ENCODE data around the gene AP1S2. TPM values are rescaled to one million over a fixed set of nuclear protein-coding genes. Genes with fewer than 3 reads are reported as not detected.

The AP1S2 gene
- total RNA-seq, 1 experiment from 2014 or later: 367 TPM

GRCh38 chrX:15848576-15848975 is 6.0 kb downstream of the AP1S2 start:
- Histone ChIP-seq H3K4me2 (ENCODE audit: insufficient read depth, insufficient read length, low read length) (no peak overlapping the region), H4K91ac (ENCODE audit: insufficient read length, low read depth, low read length) (no peak overlapping the region)
- H3K36me3 Mint-ChIP-seq (ENCODE audit: insufficient read depth in 1 of 3, low read depth in 3 of 3): peaks cover 79 to 93% (median 92%) of the 10 kb centered on the region in 3 experiments

More at GRCh38 chrX:15848576-15848975, 6.0 kb downstream of the AP1S2 start:
- no CpG with 5 or more reads among the region's 1 CpG for WGBS (ENCODE audit: extremely low coverage, insufficient read length, low lambda C conversion rate)
- Histone ChIP-seq H3K4me1 (ENCODE audit: insufficient read depth, low read length) (no peaks in the 10 kb centered on the region), H2BK12ac (ENCODE audit: insufficient read length, low read depth, low read length) (no peak overlapping the region), H3K18ac (ENCODE audit: insufficient read length, low read depth, low read length) (no peak overlapping the region), H3K79me2 (ENCODE audit: insufficient read depth, low read length) (peaks cover 47% of the 10 kb centered on the region), H2BK5ac (ENCODE audit: insufficient read length, low read length) (no peak overlapping the region), H3K4ac (ENCODE audit: low read depth, low read length) (no peak overlapping the region), H4K5ac (ENCODE audit: insufficient read length, low read depth, low read length) (no peak overlapping the region), H2BK120ac (ENCODE audit: low read depth, low read length, poor library complexity, severe bottlenecking) (no peak overlapping the region), H2AK5ac (ENCODE audit: insufficient read length, low read length) (no peak overlapping the region), H3K23ac (ENCODE audit: insufficient read length, low read depth, low read length) (no peak overlapping the region), H3K14ac (ENCODE audit: insufficient read depth, low read length) (no peak overlapping the region), H4K8ac (replicated peaks; ENCODE audit: insufficient read length, low read depth, low read length) (no peak overlapping the region), H3K27ac (ENCODE audit: insufficient read length, low read depth, low read length) (no peak overlapping the region), H2BK20ac (ENCODE audit: low read depth, low read length, poor library complexity, severe bottlenecking) (no peak overlapping the region), H3K9ac (ENCODE audit: extremely low read depth, insufficient read length, low read length) (no peak overlapping the region), H3K9me3 (ENCODE audit: control insufficient read depth, low read depth, low read length) (no peaks in the 10 kb centered on the region), H3K56ac (ENCODE audit: insufficient read length, low read depth, low read length) (no peak overlapping the region), H3T11ph (ENCODE audit: low read length) (no peak overlapping the region), H3K23me2 (ENCODE audit: insufficient read length, low read depth, low read length, poor library complexity, severe bottlenecking) (peaks cover 5% of the 10 kb centered on the region), H4K20me1 (ENCODE audit: control insufficient read depth, insufficient read depth, insufficient read length) (no peaks in the 10 kb centered on the region), H3K27me3 (ENCODE audit: insufficient read depth, low read length) (no peaks in the 10 kb centered on the region), H2BK15ac (ENCODE audit: low read depth, low read length) (no peak overlapping the region), H3K79me1 (ENCODE audit: insufficient read depth, low read depth, low read length, poor library complexity, severe bottlenecking) (peaks cover 6% of the 10 kb centered on the region), H2AFZ (ENCODE audit: low read length) (no peak overlapping the region)
- Mint-ChIP-seq H3K4me3 (no peak overlapping the region), H3K9me3 (no peaks in the 10 kb centered on the region), H3K27me3 (ENCODE audit: low read depth) (no peaks in the 10 kb centered on the region), H3K27ac (peak overlapping the region in 1 of 3 experiments; percentile 86; a peak in 1 of 7 replicates), H3K4me1 (peaks cover 71 to 82% of the 10 kb centered on the region in 2 experiments)
- TF ChIP-seq CTCF (conservative IDR thresholded peaks at IDR 0.05): no peak
- no peak for DNase-seq
